Measurements from ENCODE around the gene STATH. TPM values are rescaled to one million over a fixed set of nuclear protein-coding genes. Genes with fewer than 3 reads are reported as not detected.
"Not testable (repeated sequence)": the region's sequence is repeated elsewhere in the genome, so short reads cannot be mapped to it uniquely, and the experiment has no call there.

Gene STATH
- total RNA-seq, 3 donors from 2014 or later, result not detected

- intact Hi-C loops (cut with DNase I; ENCODE audit: low total_unique reads), result no loop called here
- H3K36me3 ChIP-seq, result no peaks in the 10 kb centered on the region
- H3K27ac ChIP-seq, result no peak overlapping the region
- TF ChIP-seq POLR2A (IDR thresholded peaks at IDR 0.05), result no peak
- H3K4me1 ChIP-seq, result no peaks in the 10 kb centered on the region
- no peaks in the 10 kb centered on the region for H3K9me3 ChIP-seq
- no peaks in the 10 kb centered on the region for H3K27me3 ChIP-seq
- no peak overlapping the region for H3K4me3 ChIP-seq
- no peak for DNase-seq (ENCODE audit: low spot score in 2 of 2)
Observed at GRCh38 chr4:69994782-69995181, 984 bp upstream of the STATH start.

- TF ChIP-seq POLR2A (IDR thresholded peaks at IDR 0.05), result no peak
- TF ChIP-seq POLR2AphosphoS5 (IDR thresholded peaks at IDR 0.05), result no peak
- TF ChIP-seq, protein P1, sequence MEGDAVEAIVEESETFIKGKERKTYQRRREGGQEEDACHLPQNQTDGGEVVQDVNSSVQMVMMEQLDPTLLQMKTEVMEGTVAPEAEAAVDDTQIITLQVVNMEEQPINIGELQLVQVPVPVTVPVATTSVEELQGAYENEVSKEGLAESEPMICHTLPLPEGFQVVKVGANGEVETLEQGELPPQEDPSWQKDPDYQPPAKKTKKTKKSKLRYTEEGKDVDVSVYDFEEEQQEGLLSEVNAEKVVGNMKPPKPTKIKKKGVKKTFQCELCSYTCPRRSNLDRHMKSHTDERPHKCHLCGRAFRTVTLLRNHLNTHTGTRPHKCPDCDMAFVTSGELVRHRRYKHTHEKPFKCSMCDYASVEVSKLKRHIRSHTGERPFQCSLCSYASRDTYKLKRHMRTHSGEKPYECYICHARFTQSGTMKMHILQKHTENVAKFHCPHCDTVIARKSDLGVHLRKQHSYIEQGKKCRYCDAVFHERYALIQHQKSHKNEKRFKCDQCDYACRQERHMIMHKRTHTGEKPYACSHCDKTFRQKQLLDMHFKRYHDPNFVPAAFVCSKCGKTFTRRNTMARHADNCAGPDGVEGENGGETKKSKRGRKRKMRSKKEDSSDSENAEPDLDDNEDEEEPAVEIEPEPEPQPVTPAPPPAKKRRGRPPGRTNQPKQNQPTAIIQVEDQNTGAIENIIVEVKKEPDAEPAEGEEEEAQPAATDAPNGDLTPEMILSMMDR (IDR thresholded peaks at IDR 0.05), result no peak
- no peaks in the 10 kb centered on the region for H3K9me3 ChIP-seq
- intact Hi-C loops (cut with DNase I; ENCODE audit: low total_unique reads), result no loop called here
Observed at GRCh38 chr4:69999420-69999819, 3.7 kb downstream of the STATH start.

DNA sequence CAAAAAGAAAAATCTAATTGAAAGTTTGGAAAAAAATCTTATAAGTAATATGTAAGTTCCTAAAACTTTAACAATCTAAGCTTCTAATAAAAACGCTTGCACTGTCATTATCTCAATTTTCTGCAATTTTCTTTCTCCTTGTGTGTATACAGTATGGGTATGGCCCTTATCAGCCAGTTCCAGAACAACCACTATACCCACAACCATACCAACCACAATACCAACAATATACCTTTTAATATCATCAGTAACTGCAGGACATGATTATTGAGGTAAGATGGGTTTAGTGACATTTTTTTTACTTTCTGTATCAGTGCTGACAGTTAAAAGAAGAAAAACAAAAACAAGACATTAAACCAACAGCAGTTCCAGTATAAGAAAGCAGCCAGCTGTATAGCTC, 4.9 kb downstream of the STATH start:
- intact Hi-C loops (cut with DNase I; ENCODE audit: low total_unique reads), result no loop called here
- Histone ChIP-seq H3K4me1 (no peaks in the 10 kb centered on the region), H3K27me3 (no peaks in the 10 kb centered on the region), H3K36me3 (no peaks in the 10 kb centered on the region), H3K4me3 (no peak overlapping the region), H3K9me3 (no peaks in the 10 kb centered on the region), H3K27ac (no peak overlapping the region)
- TF ChIP-seq POLR2A (IDR thresholded peaks at IDR 0.05) (no peak), POLR2AphosphoS5 (IDR thresholded peaks at IDR 0.05) (no peak)
- TF ChIP-seq, protein P1 (IDR thresholded peaks at IDR 0.05), result no peak
- no peak for DNase-seq (ENCODE audit: low spot score in 2 of 2)

More at GRCh38 chr4:69999420-69999819, 3.7 kb downstream of the STATH start:
- Histone ChIP-seq H3K36me3 (no peaks in the 10 kb centered on the region), H3K27me3 (no peaks in the 10 kb centered on the region), H3K4me1 (no peaks in the 10 kb centered on the region), H3K4me3 (no peak overlapping the region), H3K27ac (no peak overlapping the region)
- no peak for DNase-seq (ENCODE audit: low spot score in 2 of 2)

- no peaks in the 10 kb centered on the region for H3K27me3 ChIP-seq
- DNase-seq (ENCODE audit: low spot score in 2 of 2), result no peak
- TF ChIP-seq, protein P1 (IDR thresholded peaks at IDR 0.05), result no peak
- TF ChIP-seq POLR2A (IDR thresholded peaks at IDR 0.05) (no peak), POLR2AphosphoS5 (IDR thresholded peaks at IDR 0.05) (no peak)
- H3K9me3 ChIP-seq, result no peaks in the 10 kb centered on the region
- intact Hi-C loops (cut with DNase I; ENCODE audit: low total_unique reads), result no loop called here
- no peaks in the 10 kb centered on the region for H3K4me1 ChIP-seq
- H3K4me3 ChIP-seq, result no peak overlapping the region
- H3K36me3 ChIP-seq, result no peaks in the 10 kb centered on the region
- no peak overlapping the region for H3K27ac ChIP-seq
Observed at GRCh38 chr4:70002507-70002906, 6.7 kb downstream of the STATH start.

DNA sequence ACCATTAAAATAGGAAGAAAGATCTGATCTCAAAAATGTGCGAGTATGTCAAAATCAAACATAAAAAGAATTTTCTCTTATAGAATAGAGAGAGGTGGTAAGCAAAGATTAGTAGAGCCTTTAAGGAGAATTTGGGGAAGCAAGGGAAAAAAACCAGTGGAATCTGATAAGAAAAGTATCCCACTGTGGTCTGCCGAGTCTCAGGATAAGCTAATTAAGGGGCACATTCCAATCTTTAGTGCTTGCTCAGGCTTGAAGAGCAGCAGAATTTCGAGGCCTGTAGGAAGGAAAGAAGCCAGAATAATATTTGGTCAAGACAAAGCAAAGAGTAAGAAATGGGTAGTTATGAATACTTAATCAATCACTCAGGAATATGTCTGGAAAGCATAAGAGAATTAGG, 13.0 kb downstream of the STATH start:
- intact Hi-C loops (cut with DNase I; ENCODE audit: low total_unique reads), result no loop called here

GRCh38 chr4:70019006-70019405, 23.2 kb downstream of the STATH start:
- H3K4me1 ChIP-seq; H3K4me3 ChIP-seq; DNase-seq (ENCODE audit: low spot score in 2 of 2); H3K9me3 ChIP-seq; H3K27me3 ChIP-seq; H3K36me3 ChIP-seq; H3K27ac ChIP-seq; intact Hi-C loops (cut with DNase I; ENCODE audit: low total_unique reads): not testable (repeated sequence)

More for the DNA sequence above, 13.0 kb downstream of the STATH start:
- no peaks in the 10 kb centered on the region for H3K36me3 ChIP-seq
- H3K9me3 ChIP-seq, result peaks cover 0 to under 1% of the 10 kb centered on the region in 2 donors
- H3K4me1 ChIP-seq, result no peaks in the 10 kb centered on the region
- no peak overlapping the region for H3K4me3 ChIP-seq
- TF ChIP-seq POLR2A (IDR thresholded peaks at IDR 0.05) (no peak), POLR2AphosphoS5 (IDR thresholded peaks at IDR 0.05) (no peak)
- TF ChIP-seq, protein P1 (IDR thresholded peaks at IDR 0.05), result no peak
- no peaks in the 10 kb centered on the region for H3K27me3 ChIP-seq
- H3K27ac ChIP-seq, result no peak overlapping the region
- DNase-seq (ENCODE audit: low spot score in 2 of 2), result no peak

Measured in breast epithelium (tissue), 4 donors.